HepG2 (cell line): ENCODE data around the gene RBP4. TPM values are rescaled to one million over a fixed set of nuclear protein-coding genes. Genes with fewer than 3 reads are reported as not detected.

Experiments used
- AGO1 ChIP-seq: fragments of 200-400 bp; formaldehyde crosslinking; IDR thresholded peaks from 2 replicates; pipeline ENCODE4 v1.6.1; 2017; ENCODE audit warnings: mild to moderate bottlenecking, low read depth, low read length, moderate library complexity; ENCODE audit not compliant: poor library complexity, severe bottlenecking
- CBFB ChIP-seq: sonication (generic); formaldehyde crosslinking; IDR thresholded peaks from 2 replicates; pipeline ENCODE4 v1.4.0; 2020; ENCODE audit warnings: missing genetic modification reagents
- CEBPB ChIP-seq: IDR thresholded peaks from 2 replicates; pipeline ENCODE4 v1.6.1; 2011; ENCODE audit warnings: low read depth, low read length, improper control_type of control experiment, borderline replicate concordance
- DMAP1 ChIP-seq: IDR thresholded peaks from 2 replicates; pipeline ENCODE4 v1.6.1; 2016
- NCOA5 ChIP-seq: sonication (generic); formaldehyde crosslinking; IDR thresholded peaks from 2 replicates; pipeline ENCODE4 v1.4.0; 2020; ENCODE audit warnings: missing genetic modification reagents
- NR3C1 ChIP-seq: sonication (generic); formaldehyde crosslinking; IDR thresholded peaks from 2 replicates; pipeline ENCODE4 v1.4.0; 2020; ENCODE audit warnings: missing genetic modification reagents
- PRPF4 ChIP-seq: fragments of 200-400 bp; formaldehyde crosslinking; IDR thresholded peaks from 2 replicates; pipeline ENCODE4 v1.6.1; 2016; ENCODE audit warnings: low read length, low read depth; ENCODE audit not compliant: poor library complexity, severe bottlenecking
- SP4 ChIP-seq: sonication (generic); formaldehyde crosslinking; IDR thresholded peaks from 2 replicates; pipeline ENCODE4 v1.8.1; 2023; ENCODE audit warnings: mild to moderate bottlenecking, missing genetic modification reagents
- SUZ12 ChIP-seq: fragments of 150-350 bp; IDR thresholded peaks from 2 replicates; pipeline ENCODE4 v1.6.1; 2014; ENCODE audit warnings: low read depth, low read length
- TGIF2 ChIP-seq: IDR thresholded peaks from 2 replicates; pipeline ENCODE4 v1.6.1; 2016; ENCODE audit warnings: control low read depth, missing compliant biosample characterization
- ZBTB21 ChIP-seq: sonication (generic); formaldehyde crosslinking; IDR thresholded peaks from 2 replicates; pipeline ENCODE4 v1.4.0; 2020; ENCODE audit warnings: missing genetic modification reagents
- ZBTB7B ChIP-seq: sonication (generic); formaldehyde crosslinking; IDR thresholded peaks from 2 replicates; pipeline ENCODE4 v1.4.0; 2020; ENCODE audit warnings: missing genetic modification reagents
- ZFP62 ChIP-seq: sonication (generic); formaldehyde crosslinking; IDR thresholded peaks from 2 replicates; pipeline ENCODE4 v1.4.0; 2020; ENCODE audit warnings: missing genetic modification reagents
- ZNF674 ChIP-seq: sonication (generic); formaldehyde crosslinking; IDR thresholded peaks from 2 replicates; pipeline ENCODE4 v1.5.0; 2020; ENCODE audit warnings: low read depth, mild to moderate bottlenecking, missing genetic modification reagents
- ZNF781 ChIP-seq: sonication (generic); formaldehyde crosslinking; IDR thresholded peaks from 2 replicates; pipeline ENCODE4 v1.5.1; 2020; ENCODE audit warnings: borderline replicate concordance, mild to moderate bottlenecking, missing genetic modification reagents; ENCODE audit errors: not compliant biosample characterization
- ZSCAN21 ChIP-seq: sonication (generic); formaldehyde crosslinking; IDR thresholded peaks from 2 replicates; pipeline ENCODE4 v1.8.0; 2022; ENCODE audit warnings: mild to moderate bottlenecking, missing genetic modification reagents, moderate library complexity, borderline replicate concordance
- polyA plus RNA-seq, 8 experiments: library from polyadenylated mRNA; depleted of rRNA in 3 of 8; stranded (reverse) in 7 of 8; unstranded in 1 of 8; fragments of >200 nt; fragmentation: Illumina TruSeq in 4 of 8; extraction: Trizol in 4 of 8; gene quantifications; 2 replicates each; pipeline versions ENCODE4 v1.2.1 to v1.2.3, GENCODE V29; 2011 to 2016; ENCODE audit warnings: low read depth in 4 of 8, missing spikeins in 1 of 8, mixed read lengths in 1 of 8; ENCODE audit not compliant: insufficient read depth in 1 of 8
- total RNA-seq, 5 experiments: library from RNA; depleted of rRNA; stranded (reverse); fragments of >200 nt; fragmentation: Illumina TruSeq; extraction: Trizol; gene quantifications; 2 replicates each; pipeline ENCODE4 v1.2.3, GENCODE V29; 2016; ENCODE audit warnings: low read depth in 1 of 5
- TF ChIP-seq, protein P1 (sequence below): sonication (generic); formaldehyde crosslinking; IDR thresholded peaks from 2 replicates; pipeline ENCODE4 v1.4.0; 2020; ENCODE audit warnings: missing genetic modification reagents
- TF ChIP-seq, protein P2 (sequence below): sonication (generic); formaldehyde crosslinking; IDR thresholded peaks from 2 replicates; pipeline ENCODE4 v1.4.0; 2020; ENCODE audit warnings: mild to moderate bottlenecking, missing genetic modification reagents
- TF ChIP-seq, protein P3 (sequence below): sonication (generic); formaldehyde crosslinking; IDR thresholded peaks from 2 replicates; pipeline ENCODE4 v1.5.1; 2020; ENCODE audit warnings: mild to moderate bottlenecking, missing genetic modification reagents, moderate library complexity
- TF ChIP-seq, protein P4 (sequence below): sonication (generic); formaldehyde crosslinking; IDR thresholded peaks from 2 replicates; pipeline ENCODE4 v1.4.0; 2020; ENCODE audit warnings: missing genetic modification reagents, low read depth, mild to moderate bottlenecking, borderline replicate concordance
- TF ChIP-seq, protein P5 (sequence below): sonication (generic); formaldehyde crosslinking; IDR thresholded peaks from 2 replicates; pipeline ENCODE4 v1.5.1; 2020; ENCODE audit warnings: missing genetic modification reagents, mild to moderate bottlenecking, borderline replicate concordance

Gene RBP4
- total and polyA plus RNA-seq, 2 of the 13 experiments (the other 11 are each of a cell fraction or from before 2014, with no cell fraction given): 642 to 931 TPM

DNA sequence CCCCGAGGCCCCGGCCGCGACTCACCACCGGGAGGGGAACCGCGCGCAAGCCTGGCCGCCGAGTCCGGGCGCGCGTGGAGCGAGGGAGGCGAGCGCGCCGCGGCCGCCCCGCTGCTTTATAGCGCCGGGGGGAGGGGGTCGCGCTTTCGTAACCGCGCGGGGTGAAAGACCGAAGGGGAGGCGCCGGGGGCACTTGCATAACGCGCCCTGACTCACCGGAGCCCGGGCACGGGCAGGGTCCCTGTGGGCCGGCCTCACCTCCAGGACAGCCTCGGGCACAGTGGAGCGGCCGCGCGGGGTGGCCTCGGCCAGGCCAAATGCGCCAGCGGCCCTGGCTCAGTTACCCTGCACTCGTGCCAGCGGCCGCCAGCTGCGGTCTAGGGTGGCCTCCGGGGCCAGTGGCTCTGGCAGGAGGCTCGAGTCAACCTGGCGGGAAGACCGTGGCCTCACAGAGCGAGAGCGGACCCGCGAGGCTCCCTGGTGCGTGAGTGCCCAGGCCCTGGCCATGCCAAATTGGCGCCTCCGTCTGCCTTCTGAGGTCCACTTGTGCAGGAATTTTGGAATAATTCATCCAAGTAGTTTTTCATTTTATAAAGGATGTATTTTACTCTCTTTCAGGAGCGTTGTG lies at the start of gene RBP4 (continued):
- no peak for TF ChIP-seq PRPF4
- TF ChIP-seq, protein P1, sequence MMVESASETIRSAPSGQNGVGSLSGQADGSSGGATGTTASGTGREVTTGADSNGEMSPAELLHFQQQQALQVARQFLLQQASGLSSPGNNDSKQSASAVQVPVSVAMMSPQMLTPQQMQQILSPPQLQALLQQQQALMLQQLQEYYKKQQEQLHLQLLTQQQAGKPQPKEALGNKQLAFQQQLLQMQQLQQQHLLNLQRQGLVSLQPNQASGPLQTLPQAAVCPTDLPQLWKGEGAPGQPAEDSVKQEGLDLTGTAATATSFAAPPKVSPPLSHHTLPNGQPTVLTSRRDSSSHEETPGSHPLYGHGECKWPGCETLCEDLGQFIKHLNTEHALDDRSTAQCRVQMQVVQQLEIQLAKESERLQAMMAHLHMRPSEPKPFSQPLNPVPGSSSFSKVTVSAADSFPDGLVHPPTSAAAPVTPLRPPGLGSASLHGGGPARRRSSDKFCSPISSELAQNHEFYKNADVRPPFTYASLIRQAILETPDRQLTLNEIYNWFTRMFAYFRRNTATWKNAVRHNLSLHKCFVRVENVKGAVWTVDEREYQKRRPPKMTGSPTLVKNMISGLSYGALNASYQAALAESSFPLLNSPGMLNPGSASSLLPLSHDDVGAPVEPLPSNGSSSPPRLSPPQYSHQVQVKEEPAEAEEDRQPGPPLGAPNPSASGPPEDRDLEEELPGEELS: peak; percentile 69
- TF ChIP-seq CEBPB: peak; percentile 96
- TF ChIP-seq SUZ12: no peak
- TF ChIP-seq NR3C1 (CRISPR knock-in tag): no peak
- TF ChIP-seq TGIF2 (CRISPR knock-in tag): 0 out of 2 replicates have a peak, but pooled peaks have one; percentile 32
- TF ChIP-seq ZFP62 (CRISPR knock-in tag): 0 out of 2 replicates have a peak, but pooled peaks have one; percentile 53
- no peak for TF ChIP-seq ZNF781 (CRISPR knock-in tag)
- peak; percentile 85 for TF ChIP-seq ZBTB7B (CRISPR knock-in tag)
- TF ChIP-seq ZBTB21 (CRISPR knock-in tag): no peak
- TF ChIP-seq, protein P2, sequence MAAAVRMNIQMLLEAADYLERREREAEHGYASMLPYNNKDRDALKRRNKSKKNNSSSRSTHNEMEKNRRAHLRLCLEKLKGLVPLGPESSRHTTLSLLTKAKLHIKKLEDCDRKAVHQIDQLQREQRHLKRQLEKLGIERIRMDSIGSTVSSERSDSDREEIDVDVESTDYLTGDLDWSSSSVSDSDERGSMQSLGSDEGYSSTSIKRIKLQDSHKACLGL: no peak; the same call in 1 of the 2 replicates
- TF ChIP-seq DMAP1: peak; percentile 71; the same call in 1 of the 2 replicates
- TF ChIP-seq, protein P3, sequence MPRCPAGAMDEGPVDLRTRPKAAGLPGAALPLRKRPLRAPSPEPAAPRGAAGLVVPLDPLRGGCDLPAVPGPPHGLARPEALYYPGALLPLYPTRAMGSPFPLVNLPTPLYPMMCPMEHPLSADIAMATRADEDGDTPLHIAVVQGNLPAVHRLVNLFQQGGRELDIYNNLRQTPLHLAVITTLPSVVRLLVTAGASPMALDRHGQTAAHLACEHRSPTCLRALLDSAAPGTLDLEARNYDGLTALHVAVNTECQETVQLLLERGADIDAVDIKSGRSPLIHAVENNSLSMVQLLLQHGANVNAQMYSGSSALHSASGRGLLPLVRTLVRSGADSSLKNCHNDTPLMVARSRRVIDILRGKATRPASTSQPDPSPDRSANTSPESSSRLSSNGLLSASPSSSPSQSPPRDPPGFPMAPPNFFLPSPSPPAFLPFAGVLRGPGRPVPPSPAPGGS (CRISPR knock-in tag): peak; percentile 57; the same call in 1 of the 2 replicates
- TF ChIP-seq AGO1: no peak
- TF ChIP-seq, protein P4, sequence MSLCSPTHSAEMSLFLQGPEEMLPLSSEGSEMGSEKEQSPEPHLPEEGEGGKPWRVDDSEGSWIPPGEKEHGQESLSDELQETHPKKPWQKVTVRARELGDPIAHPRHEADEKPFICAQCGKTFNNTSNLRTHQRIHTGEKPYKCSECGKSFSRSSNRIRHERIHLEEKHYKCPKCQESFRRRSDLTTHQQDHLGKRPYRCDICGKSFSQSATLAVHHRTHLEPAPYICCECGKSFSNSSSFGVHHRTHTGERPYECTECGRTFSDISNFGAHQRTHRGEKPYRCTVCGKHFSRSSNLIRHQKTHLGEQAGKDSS (CRISPR knock-in tag): 0 out of 2 replicates have a peak, but pooled peaks have one; percentile 23
- no peak for TF ChIP-seq NCOA5 (CRISPR knock-in tag)
- TF ChIP-seq CBFB (CRISPR knock-in tag): peak; percentile 52; the same call in 1 of the 2 replicates
- TF ChIP-seq ZSCAN21 (CRISPR knock-in tag): peak; percentile 92; the same call in 1 of the 2 replicates
- TF ChIP-seq, protein P5, sequence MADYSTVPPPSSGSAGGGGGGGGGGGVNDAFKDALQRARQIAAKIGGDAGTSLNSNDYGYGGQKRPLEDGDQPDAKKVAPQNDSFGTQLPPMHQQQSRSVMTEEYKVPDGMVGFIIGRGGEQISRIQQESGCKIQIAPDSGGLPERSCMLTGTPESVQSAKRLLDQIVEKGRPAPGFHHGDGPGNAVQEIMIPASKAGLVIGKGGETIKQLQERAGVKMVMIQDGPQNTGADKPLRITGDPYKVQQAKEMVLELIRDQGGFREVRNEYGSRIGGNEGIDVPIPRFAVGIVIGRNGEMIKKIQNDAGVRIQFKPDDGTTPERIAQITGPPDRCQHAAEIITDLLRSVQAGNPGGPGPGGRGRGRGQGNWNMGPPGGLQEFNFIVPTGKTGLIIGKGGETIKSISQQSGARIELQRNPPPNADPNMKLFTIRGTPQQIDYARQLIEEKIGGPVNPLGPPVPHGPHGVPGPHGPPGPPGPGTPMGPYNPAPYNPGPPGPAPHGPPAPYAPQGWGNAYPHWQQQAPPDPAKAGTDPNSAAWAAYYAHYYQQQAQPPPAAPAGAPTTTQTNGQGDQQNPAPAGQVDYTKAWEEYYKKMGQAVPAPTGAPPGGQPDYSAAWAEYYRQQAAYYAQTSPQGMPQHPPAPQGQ (CRISPR knock-in tag): no peak
- TF ChIP-seq SP4 (CRISPR knock-in tag): peak; percentile 75
- 0 out of 2 replicates have a peak, but pooled peaks have one; percentile 45 for TF ChIP-seq ZNF674
